ENCODE measurements around the gene PLET1.

Gene PLET1

DNA sequence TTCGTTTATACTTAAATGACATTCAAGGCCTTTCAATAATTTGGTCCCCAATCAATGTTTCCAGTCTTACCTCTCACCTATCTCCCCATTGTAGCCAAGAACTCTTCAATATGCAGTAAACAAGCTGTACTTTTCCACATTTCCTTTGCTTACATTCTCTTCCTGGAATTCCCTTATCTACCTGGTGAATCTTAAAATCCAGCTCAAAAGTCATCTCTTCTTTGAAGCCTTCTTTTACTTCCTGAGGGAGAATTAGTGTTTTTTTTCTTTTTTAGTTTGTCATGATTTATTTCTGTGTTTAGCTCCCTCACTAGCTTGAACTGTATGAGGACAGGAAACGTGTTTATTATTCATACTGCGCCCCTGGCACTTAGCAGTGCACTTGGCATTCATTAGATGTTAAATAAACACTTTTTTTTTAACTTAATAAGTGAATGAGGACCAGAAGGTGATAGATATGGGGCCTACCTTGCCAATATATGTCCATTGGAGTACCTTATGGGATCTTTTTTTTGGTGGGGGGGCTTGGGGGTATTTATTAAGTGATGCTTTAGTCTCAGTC, 39.3 kb downstream of the PLET1 start:
- TF ChIP-seq, protein P1, sequence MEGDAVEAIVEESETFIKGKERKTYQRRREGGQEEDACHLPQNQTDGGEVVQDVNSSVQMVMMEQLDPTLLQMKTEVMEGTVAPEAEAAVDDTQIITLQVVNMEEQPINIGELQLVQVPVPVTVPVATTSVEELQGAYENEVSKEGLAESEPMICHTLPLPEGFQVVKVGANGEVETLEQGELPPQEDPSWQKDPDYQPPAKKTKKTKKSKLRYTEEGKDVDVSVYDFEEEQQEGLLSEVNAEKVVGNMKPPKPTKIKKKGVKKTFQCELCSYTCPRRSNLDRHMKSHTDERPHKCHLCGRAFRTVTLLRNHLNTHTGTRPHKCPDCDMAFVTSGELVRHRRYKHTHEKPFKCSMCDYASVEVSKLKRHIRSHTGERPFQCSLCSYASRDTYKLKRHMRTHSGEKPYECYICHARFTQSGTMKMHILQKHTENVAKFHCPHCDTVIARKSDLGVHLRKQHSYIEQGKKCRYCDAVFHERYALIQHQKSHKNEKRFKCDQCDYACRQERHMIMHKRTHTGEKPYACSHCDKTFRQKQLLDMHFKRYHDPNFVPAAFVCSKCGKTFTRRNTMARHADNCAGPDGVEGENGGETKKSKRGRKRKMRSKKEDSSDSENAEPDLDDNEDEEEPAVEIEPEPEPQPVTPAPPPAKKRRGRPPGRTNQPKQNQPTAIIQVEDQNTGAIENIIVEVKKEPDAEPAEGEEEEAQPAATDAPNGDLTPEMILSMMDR (IDR thresholded peaks at IDR 0.05; ENCODE audit: low read depth, low read length, missing control alignments) = no peak
- no peak overlapping the region for H3K4me3 ChIP-seq (ENCODE audit: low read depth, low read length)
- no peak for DNase-seq (ENCODE audit: low read depth)

DNA sequence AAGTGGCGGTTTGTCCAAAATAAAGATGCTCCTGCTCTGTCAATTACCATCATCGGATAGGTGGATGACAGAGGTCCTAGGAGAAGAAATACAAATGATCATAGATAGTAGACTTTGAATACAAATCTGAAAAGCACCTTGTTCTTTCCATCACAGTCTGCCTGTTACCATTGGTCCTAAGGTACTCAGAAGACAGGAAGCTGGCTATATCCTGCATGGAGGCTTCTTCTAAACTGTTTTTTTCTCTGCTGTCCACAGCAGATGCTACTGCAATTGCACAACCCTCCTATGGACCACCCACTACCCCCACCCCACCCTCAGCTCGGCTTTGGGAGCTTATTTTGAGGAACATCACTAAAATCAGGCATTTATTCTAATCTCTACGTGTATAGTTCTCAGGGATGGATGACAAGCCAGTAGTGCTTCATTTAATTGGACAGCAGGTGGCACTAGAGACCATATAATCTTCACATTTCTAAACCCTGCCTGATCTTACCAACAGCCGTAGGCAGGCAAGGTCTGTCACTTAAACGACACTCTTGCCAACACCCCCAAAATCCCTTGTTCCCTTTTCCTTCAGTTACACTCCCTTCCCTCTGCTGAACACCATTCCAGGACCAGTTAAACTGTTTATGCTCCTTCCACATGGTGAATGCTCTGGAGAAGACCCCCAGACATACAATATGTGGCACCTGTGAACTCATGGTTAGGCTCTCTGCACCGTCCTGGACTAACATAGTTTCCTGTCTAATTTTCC, 41.0 kb downstream of the PLET1 start:
- TF ChIP-seq, protein P1 (IDR thresholded peaks at IDR 0.05; ENCODE audit: low read depth, low read length, missing control alignments) = peak; percentile 72
- peak; percentile 57 for DNase-seq (ENCODE audit: low read depth)

DNA sequence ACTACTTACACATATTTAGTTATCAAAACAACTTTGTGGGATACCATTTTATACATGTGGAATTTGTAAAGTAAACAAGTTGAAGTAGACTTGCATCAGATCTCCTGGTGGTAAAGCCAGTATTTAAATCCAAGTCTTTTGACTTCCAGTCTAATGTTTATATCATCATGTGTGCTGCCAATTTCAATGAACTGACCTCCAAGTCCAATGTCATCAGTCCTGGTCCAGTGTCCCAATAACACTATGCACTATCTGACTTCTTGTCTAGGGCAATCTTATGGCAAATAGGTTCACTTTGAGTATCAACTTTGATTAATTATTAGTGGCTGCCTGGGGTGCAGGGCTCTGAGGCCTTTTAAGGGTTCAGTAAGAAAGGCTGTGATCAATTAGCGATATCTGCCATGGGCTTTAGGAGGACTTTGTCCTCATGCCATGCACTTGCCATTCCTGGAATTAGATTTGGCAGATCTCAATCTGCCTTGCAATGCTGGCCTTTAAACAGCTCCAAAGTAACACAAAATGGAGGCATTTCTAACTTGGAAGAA, 44.0 kb downstream of the PLET1 start:
- no peak overlapping the region for H3K4me3 ChIP-seq (ENCODE audit: low read depth, low read length)
- no peak for DNase-seq (ENCODE audit: low read depth)
- TF ChIP-seq, protein P1 (IDR thresholded peaks at IDR 0.05; ENCODE audit: low read depth, low read length, missing control alignments) = no peak

More for the DNA sequence above, 41.0 kb downstream of the PLET1 start:
- H3K4me3 ChIP-seq (ENCODE audit: low read depth, low read length) = no peak overlapping the region

DNA sequence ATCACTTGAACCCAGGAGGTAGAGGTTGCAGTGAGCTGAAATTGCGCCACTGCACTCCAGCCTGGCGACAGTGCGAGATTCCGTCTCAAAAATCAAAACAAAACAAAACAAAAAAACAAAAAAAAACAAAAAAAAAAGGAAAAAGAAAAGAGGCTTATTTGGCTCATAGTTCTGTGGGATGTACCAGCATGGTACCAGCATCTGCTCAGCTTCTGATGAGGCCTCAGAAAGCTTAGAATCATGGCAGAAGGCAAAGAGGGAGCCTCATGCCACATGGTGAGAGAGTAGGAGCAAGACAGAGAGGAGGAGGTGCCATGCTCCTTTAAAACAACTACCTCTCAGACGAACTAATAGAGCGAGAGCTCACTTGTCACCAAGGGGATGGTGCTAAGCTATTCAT, 45.0 kb downstream of the PLET1 start:
- DNase-seq (ENCODE audit: low read depth) = no peak
- TF ChIP-seq, protein P1 (IDR thresholded peaks at IDR 0.05; ENCODE audit: low read depth, low read length, missing control alignments) = no peak
- H3K4me3 ChIP-seq (ENCODE audit: low read depth, low read length) = no peak overlapping the region

DNA sequence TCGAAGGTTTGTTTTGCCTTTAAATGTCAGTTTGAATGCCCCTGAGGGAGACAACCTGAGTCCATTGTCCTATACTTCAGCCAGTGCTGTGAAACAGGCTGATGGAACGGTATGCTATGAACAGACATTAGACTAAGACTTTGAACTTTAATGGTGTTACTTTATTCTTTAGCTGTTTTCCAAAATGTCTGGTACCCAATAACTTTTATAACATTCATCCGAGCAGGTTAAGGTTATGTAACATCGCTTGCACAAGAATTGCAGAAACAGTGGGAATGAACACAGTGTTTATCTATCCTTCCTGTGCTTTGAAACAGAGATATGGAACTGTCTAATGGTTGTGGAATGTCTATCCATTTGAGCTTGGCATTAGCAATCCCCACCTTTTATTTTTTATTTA, 46.9 kb downstream of the PLET1 start:
- H3K4me3 ChIP-seq (ENCODE audit: low read depth, low read length) = no peak overlapping the region
- no peak for DNase-seq (ENCODE audit: low read depth)
- TF ChIP-seq, protein P1 (IDR thresholded peaks at IDR 0.05; ENCODE audit: low read depth, low read length, missing control alignments) = no peak

DNA sequence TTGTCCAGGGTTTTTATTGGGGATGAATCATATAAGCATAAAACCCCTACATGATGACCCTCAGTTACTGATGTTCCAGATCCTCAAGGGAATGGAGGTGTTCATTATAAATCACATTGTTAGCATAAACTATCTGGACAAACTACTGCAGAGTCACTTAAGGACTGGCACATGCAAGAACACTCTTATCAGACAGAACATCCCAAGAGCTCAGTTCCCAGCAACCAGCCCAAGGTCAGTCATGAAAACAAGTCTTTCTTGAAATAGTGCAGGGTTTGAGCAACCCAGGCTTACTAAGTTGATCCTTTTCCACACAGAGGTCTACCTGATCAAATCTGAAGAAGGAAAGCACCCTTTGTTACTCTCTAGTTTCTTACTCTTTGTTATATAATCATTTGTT, 48.0 kb downstream of the PLET1 start:
- TF ChIP-seq, protein P1 (IDR thresholded peaks at IDR 0.05; ENCODE audit: low read depth, low read length, missing control alignments) = no peak
- H3K4me3 ChIP-seq (ENCODE audit: low read depth, low read length) = no peak overlapping the region
- DNase-seq (ENCODE audit: low read depth) = no peak
